Measurements from ENCODE around the gene GRIK5.
A peak's percentile ranks its signal among the peaks of the same experiment; 100 is the strongest.
"Not testable (repeated sequence)": the region's sequence is repeated elsewhere in the genome, so short reads cannot be mapped to it uniquely, and the experiment has no call there.

The GRIK5 gene

GRCh38 chr19:42005504-42005903 is 64.5 kb downstream of the GRIK5 start:
- DNase-seq, result no peak

GRCh38 chr19:42003506-42004294 is 66.3 kb downstream of the GRIK5 start:
- no peak for DNase-seq

GRCh38 chr19:41999878-42000208 is 70.2 kb downstream of the GRIK5 start:
- no peak for DNase-seq

- no peak for DNase-seq
Observed at GRCh38 chr19:41999071-41999877, 70.7 kb downstream of the GRIK5 start.

GRCh38 chr19:41998246-41999020 is 71.6 kb downstream of the GRIK5 start:
- peak; percentile 44 for DNase-seq

- no peak for DNase-seq
Observed at GRCh38 chr19:41997851-41998229, 72.2 kb downstream of the GRIK5 start.

- DNase-seq, result peak; percentile 46
Observed at GRCh38 chr19:41997121-41997850, 72.7 kb downstream of the GRIK5 start.

GRCh38 chr19:41995959-41996797 is 73.8 kb downstream of the GRIK5 start:
- no peak for DNase-seq

GRCh38 chr19:41994994-41995958 is 74.7 kb downstream of the GRIK5 start:
- DNase-seq, result no peak

- DNase-seq, result peak; percentile 18
Observed at GRCh38 chr19:41994521-41994971, 75.5 kb downstream of the GRIK5 start.

- DNase-seq, result peak; percentile 67
Observed at GRCh38 chr19:41993612-41994483, 76.2 kb downstream of the GRIK5 start, which contains the start of gene ATP1A3. ATP1A3 (minus strand) TSS chr19:41994230; CDS start chr19:41994076, 154 bp downstream.

- not testable (repeated sequence) for DNase-seq
Observed at GRCh38 chr19:41991925-41992569, 78.0 kb downstream of the GRIK5 start.

- DNase-seq, result no peak
Observed at GRCh38 chr19:41991025-41991424, 79.0 kb downstream of the GRIK5 start.

- no peak for DNase-seq
Observed at GRCh38 chr19:41990615-41991014, 79.4 kb downstream of the GRIK5 start.

- DNase-seq, result no peak
Observed at GRCh38 chr19:41990028-41990427, 80.0 kb downstream of the GRIK5 start.

GRCh38 chr19:41988947-41989346 is 81.1 kb downstream of the GRIK5 start:
- no peak for DNase-seq

GRCh38 chr19:41987141-41987860 is 82.7 kb downstream of the GRIK5 start:
- no peak for DNase-seq

GRCh38 chr19:41984961-41985360 is 85.0 kb downstream of the GRIK5 start:
- no peak for DNase-seq
